ENCODE measurements around the gene BRIP1.
"Not testable (repeated sequence)": the region's sequence is repeated elsewhere in the genome, so short reads cannot be mapped to it uniquely, and the experiment has no call there.

BRIP1 gene

GRCh38 chr17:61834610-61835009 is 28.7 kb downstream of the BRIP1 start:
- Histone ChIP-seq H3K27ac (ENCODE audit: low read depth, low read length) (no peak overlapping the region), H3K4me1 (ENCODE audit: control insufficient read depth in 1 of 2, insufficient read depth in 2 of 2, low read length in 2 of 2) (no peaks in the 10 kb centered on the region), H3K9me3 (ENCODE audit: control insufficient read depth in 1 of 2, low read length in 2 of 2) (no peaks in the 10 kb centered on the region), H3K4me3 (ENCODE audit: low read depth in 1 of 2, low read length in 2 of 2) (no peak overlapping the region), H3K9ac (ENCODE audit: low read depth in 1 of 2, low read length in 2 of 2) (no peak overlapping the region), H3K27me3 (ENCODE audit: control insufficient read depth in 1 of 2, insufficient read depth in 2 of 2, low read length in 2 of 2) (no peaks in the 10 kb centered on the region), H3K36me3 (ENCODE audit: control insufficient read depth in 1 of 2, insufficient read depth in 2 of 2, low read length in 2 of 2) (no peaks in the 10 kb centered on the region)

- Histone ChIP-seq H3K9me3 (ENCODE audit: control insufficient read depth in 1 of 2, low read length in 2 of 2) (no peaks in the 10 kb centered on the region), H3K4me3 (ENCODE audit: low read depth in 1 of 2, low read length in 2 of 2) (no peak overlapping the region), H3K4me1 (ENCODE audit: control insufficient read depth in 1 of 2, insufficient read depth in 2 of 2, low read length in 2 of 2) (no peaks in the 10 kb centered on the region)
Measured at GRCh38 chr17:61833536-61834193, 29.7 kb downstream of the BRIP1 start.

GRCh38 chr17:61832463-61832862 is 30.9 kb downstream of the BRIP1 start:
- no peaks in the 10 kb centered on the region for H3K36me3 ChIP-seq (ENCODE audit: control insufficient read depth in 1 of 2, insufficient read depth in 2 of 2, low read length in 2 of 2)

More at GRCh38 chr17:61833536-61834193, 29.7 kb downstream of the BRIP1 start:
- Histone ChIP-seq H3K36me3 (ENCODE audit: control insufficient read depth in 1 of 2, insufficient read depth in 2 of 2, low read length in 2 of 2) (no peaks in the 10 kb centered on the region), H3K27ac (ENCODE audit: low read depth, low read length) (no peak overlapping the region), H3K27me3 (ENCODE audit: control insufficient read depth in 1 of 2, insufficient read depth in 2 of 2, low read length in 2 of 2) (no peaks in the 10 kb centered on the region), H3K9ac (ENCODE audit: low read depth in 1 of 2, low read length in 2 of 2) (no peak overlapping the region)

GRCh38 chr17:61831099-61831498 is 32.2 kb downstream of the BRIP1 start:
- no peak overlapping the region for H3K27ac ChIP-seq (ENCODE audit: low read depth, low read length)
- H3K36me3 ChIP-seq (ENCODE audit: control insufficient read depth in 1 of 2, insufficient read depth in 2 of 2, low read length in 2 of 2): no peaks in the 10 kb centered on the region
- H3K9ac ChIP-seq (ENCODE audit: low read depth in 1 of 2, low read length in 2 of 2): no peak overlapping the region
- H3K27me3 ChIP-seq (ENCODE audit: control insufficient read depth in 1 of 2, insufficient read depth in 2 of 2, low read length in 2 of 2): no peaks in the 10 kb centered on the region
- H3K4me3 ChIP-seq (ENCODE audit: low read depth in 1 of 2, low read length in 2 of 2): no peak overlapping the region
- peaks cover 0 to 3% of the 10 kb centered on the region in 2 donors for H3K9me3 ChIP-seq (ENCODE audit: control insufficient read depth in 1 of 2, low read length in 2 of 2)
- no peaks in the 10 kb centered on the region for H3K4me1 ChIP-seq (ENCODE audit: control insufficient read depth in 1 of 2, insufficient read depth in 2 of 2, low read length in 2 of 2)

More at GRCh38 chr17:61832463-61832862, 30.9 kb downstream of the BRIP1 start:
- H3K27ac ChIP-seq (ENCODE audit: low read depth, low read length): no peak overlapping the region
- H3K27me3 ChIP-seq (ENCODE audit: control insufficient read depth in 1 of 2, insufficient read depth in 2 of 2, low read length in 2 of 2): no peaks in the 10 kb centered on the region
- H3K4me3 ChIP-seq (ENCODE audit: low read depth in 1 of 2, low read length in 2 of 2): no peak overlapping the region
- no peaks in the 10 kb centered on the region for H3K4me1 ChIP-seq (ENCODE audit: control insufficient read depth in 1 of 2, insufficient read depth in 2 of 2, low read length in 2 of 2)
- H3K9ac ChIP-seq (ENCODE audit: low read depth in 1 of 2, low read length in 2 of 2): no peak overlapping the region
- H3K9me3 ChIP-seq (ENCODE audit: control insufficient read depth in 1 of 2, low read length in 2 of 2): peaks cover 0 to 3% of the 10 kb centered on the region in 2 donors

GRCh38 chr17:61828694-61829093 is 34.6 kb downstream of the BRIP1 start:
- H3K9ac ChIP-seq (ENCODE audit: low read depth in 1 of 2, low read length in 2 of 2): no peak overlapping the region
- H3K4me3 ChIP-seq (ENCODE audit: low read depth in 1 of 2, low read length in 2 of 2): no peak overlapping the region
- H3K27ac ChIP-seq (ENCODE audit: low read depth, low read length): no peak overlapping the region
- H3K36me3 ChIP-seq (ENCODE audit: control insufficient read depth in 1 of 2, insufficient read depth in 2 of 2, low read length in 2 of 2): no peaks in the 10 kb centered on the region
- peaks cover 0 to 3% of the 10 kb centered on the region in 2 donors for H3K9me3 ChIP-seq (ENCODE audit: control insufficient read depth in 1 of 2, low read length in 2 of 2)
- no peaks in the 10 kb centered on the region for H3K27me3 ChIP-seq (ENCODE audit: control insufficient read depth in 1 of 2, insufficient read depth in 2 of 2, low read length in 2 of 2)
- H3K4me1 ChIP-seq (ENCODE audit: control insufficient read depth in 1 of 2, insufficient read depth in 2 of 2, low read length in 2 of 2): no peaks in the 10 kb centered on the region

GRCh38 chr17:61827649-61828395 is 35.5 kb downstream of the BRIP1 start:
- Histone ChIP-seq H3K27ac (ENCODE audit: low read depth, low read length) (no peak overlapping the region), H3K9me3 (ENCODE audit: control insufficient read depth in 1 of 2, low read length in 2 of 2) (peaks cover 0 to 3% of the 10 kb centered on the region in 2 donors), H3K36me3 (ENCODE audit: control insufficient read depth in 1 of 2, insufficient read depth in 2 of 2, low read length in 2 of 2) (no peaks in the 10 kb centered on the region), H3K9ac (ENCODE audit: low read depth in 1 of 2, low read length in 2 of 2) (no peak overlapping the region), H3K4me3 (ENCODE audit: low read depth in 1 of 2, low read length in 2 of 2) (no peak overlapping the region), H3K27me3 (ENCODE audit: control insufficient read depth in 1 of 2, insufficient read depth in 2 of 2, low read length in 2 of 2) (no peaks in the 10 kb centered on the region), H3K4me1 (ENCODE audit: control insufficient read depth in 1 of 2, insufficient read depth in 2 of 2, low read length in 2 of 2) (no peaks in the 10 kb centered on the region)

- H3K27me3 ChIP-seq (ENCODE audit: control insufficient read depth in 1 of 2, insufficient read depth in 2 of 2, low read length in 2 of 2); H3K9me3 ChIP-seq (ENCODE audit: control insufficient read depth in 1 of 2, low read length in 2 of 2); H3K4me1 ChIP-seq (ENCODE audit: control insufficient read depth in 1 of 2, insufficient read depth in 2 of 2, low read length in 2 of 2); H3K9ac ChIP-seq (ENCODE audit: low read depth in 1 of 2, low read length in 2 of 2); H3K27ac ChIP-seq (ENCODE audit: low read depth, low read length); H3K4me3 ChIP-seq (ENCODE audit: low read depth in 1 of 2, low read length in 2 of 2); H3K36me3 ChIP-seq (ENCODE audit: control insufficient read depth in 1 of 2, insufficient read depth in 2 of 2, low read length in 2 of 2): not testable (repeated sequence)
Measured at GRCh38 chr17:61826866-61827265, 36.5 kb downstream of the BRIP1 start.

- not testable (repeated sequence) for H3K4me3 ChIP-seq (ENCODE audit: low read depth in 1 of 2, low read length in 2 of 2); H3K27ac ChIP-seq (ENCODE audit: low read depth, low read length); H3K9ac ChIP-seq (ENCODE audit: low read depth in 1 of 2, low read length in 2 of 2); H3K9me3 ChIP-seq (ENCODE audit: control insufficient read depth in 1 of 2, low read length in 2 of 2); H3K4me1 ChIP-seq (ENCODE audit: control insufficient read depth in 1 of 2, insufficient read depth in 2 of 2, low read length in 2 of 2); H3K36me3 ChIP-seq (ENCODE audit: control insufficient read depth in 1 of 2, insufficient read depth in 2 of 2, low read length in 2 of 2); H3K27me3 ChIP-seq (ENCODE audit: control insufficient read depth in 1 of 2, insufficient read depth in 2 of 2, low read length in 2 of 2)
Measured at GRCh38 chr17:61826198-61826597, 37.1 kb downstream of the BRIP1 start.

- Histone ChIP-seq H3K27ac (ENCODE audit: low read depth, low read length) (no peak overlapping the region), H3K9ac (ENCODE audit: low read depth in 1 of 2, low read length in 2 of 2) (no peak overlapping the region), H3K9me3 (ENCODE audit: control insufficient read depth in 1 of 2, low read length in 2 of 2) (peaks cover 0 to 3% of the 10 kb centered on the region in 2 donors), H3K4me1 (ENCODE audit: control insufficient read depth in 1 of 2, insufficient read depth in 2 of 2, low read length in 2 of 2) (no peaks in the 10 kb centered on the region), H3K4me3 (ENCODE audit: low read depth in 1 of 2, low read length in 2 of 2) (no peak overlapping the region), H3K27me3 (ENCODE audit: control insufficient read depth in 1 of 2, insufficient read depth in 2 of 2, low read length in 2 of 2) (no peaks in the 10 kb centered on the region), H3K36me3 (ENCODE audit: control insufficient read depth in 1 of 2, insufficient read depth in 2 of 2, low read length in 2 of 2) (peaks cover 0 to 3% of the 10 kb centered on the region in 2 donors)
Measured at GRCh38 chr17:61825448-61826137, 37.7 kb downstream of the BRIP1 start.
